ENCODE measurements around the gene RALGPS2. TPM values are rescaled to one million over a fixed set of nuclear protein-coding genes. Genes with fewer than 3 reads are reported as not detected.

The RALGPS2 gene
- total and polyA plus RNA-seq, 5 experiments from 2014 or later = 3.1 to 31.1 (median 14.6) TPM

Small RNA genes within 50 kb of the gene (microRNA-seq; reads per million reads assigned to microRNA genes)
- not detected for gene MIR4424 (ENCODE audit: borderline microRNAs expressed)

Other genes with a start within 250 kb of the RALGPS2 start
- gene CLEC20A, start 228.3 kb upstream of the RALGPS2 start, total RNA-seq = under 1 TPM in 1 of 2 experiments, not detected in 1; 0.47 TPM
- gene CLEC20A, start 228.3 kb upstream of the RALGPS2 start, polyA plus RNA-seq = not detected
- gene TEX35, start 212.1 kb upstream of the RALGPS2 start, total RNA-seq = not detected
- gene TEX35, start 212.1 kb upstream of the RALGPS2 start, polyA plus RNA-seq = not detected
- not detected for gene ANGPTL1, start 145.8 kb downstream of the RALGPS2 start, total RNA-seq
- gene ANGPTL1, start 145.8 kb downstream of the RALGPS2 start, polyA plus RNA-seq = not detected

All from naive thymus-derived CD8-positive, alpha-beta T cell (primary cell).